ENCODE measurements around the gene BPIFB3. TPM values are rescaled to one million over a fixed set of nuclear protein-coding genes. Genes with fewer than 3 reads are reported as not detected.

The BPIFB3 gene
- total and polyA plus RNA-seq, 2 of the 13 experiments (the other 11 are each of a cell fraction or from before 2014, with no cell fraction given), result 0.09 TPM; not detected in 1

DNA sequence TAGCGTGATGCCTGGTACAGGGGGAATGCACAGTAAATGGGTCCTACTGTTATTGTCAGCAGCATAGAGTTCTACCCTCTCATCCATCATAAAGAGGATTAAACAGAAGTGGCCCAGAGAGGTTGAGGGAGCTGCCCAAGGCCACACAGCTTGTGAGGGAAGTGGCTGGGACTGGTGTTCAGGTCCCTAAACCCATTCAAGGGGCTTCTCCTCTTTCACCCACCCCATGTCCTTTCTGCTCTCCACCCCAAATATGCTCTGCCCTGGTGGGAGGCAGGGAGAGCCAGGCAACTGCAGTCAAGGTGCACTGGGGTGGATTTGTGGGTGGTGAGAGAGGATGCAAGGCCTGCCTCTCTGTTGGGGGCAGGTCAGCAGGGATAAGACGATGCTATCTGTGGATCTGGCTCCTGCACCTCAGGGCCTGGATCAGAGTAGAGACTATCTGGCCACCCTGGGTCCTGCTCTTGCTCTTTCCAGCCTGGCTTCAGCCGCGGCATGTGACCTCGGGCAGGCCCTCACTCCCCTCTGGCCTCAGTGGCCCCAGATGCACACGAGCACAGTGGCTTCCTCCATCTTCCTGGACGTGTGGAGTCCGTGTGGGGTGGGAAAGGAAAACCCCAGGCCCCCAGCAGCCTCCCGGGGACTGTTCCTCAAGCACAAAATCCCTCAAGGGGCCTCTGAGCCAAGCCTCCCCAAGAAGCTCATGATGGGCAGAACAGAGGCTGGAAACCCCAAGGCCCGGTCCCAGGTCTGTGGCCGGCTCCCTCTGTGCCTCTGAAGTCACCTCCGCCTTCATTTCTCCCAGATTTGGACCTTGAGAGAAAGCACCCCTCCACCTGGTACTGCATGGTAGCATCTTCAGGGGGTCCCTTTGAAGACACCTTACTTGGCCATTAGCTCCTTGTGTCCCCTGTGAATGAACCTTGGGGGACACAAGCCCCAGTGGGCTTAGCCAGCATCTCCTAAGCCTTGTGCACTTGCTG, 25.6 kb upstream of the BPIFB3 start (continued):
- TF ChIP-seq ZFAT (CRISPR knock-in tag; conservative IDR thresholded peaks at IDR 0.05) (no peak), ZNF431 (CRISPR knock-in tag; IDR thresholded peaks at IDR 0.05; ENCODE audit: borderline replicate concordance, low read depth) (no peak), RAD21 (CRISPR knock-in tag; IDR thresholded peaks at IDR 0.05) (0 out of 2 replicates have a peak, but pooled peaks have one; percentile 49), CCAR2 (optimal IDR thresholded peaks at IDR 0.05; ENCODE audit: low read depth, low read length) (no peak), ZNF570 (CRISPR knock-in tag; IDR thresholded peaks at IDR 0.05; ENCODE audit: borderline replicate concordance) (no peak), NRL (CRISPR knock-in tag; IDR thresholded peaks at IDR 0.05; ENCODE audit: borderline replicate concordance) (no peak), EED (CRISPR knock-in tag; IDR thresholded peaks at IDR 0.05) (no peak), ZNF510 (CRISPR knock-in tag; IDR thresholded peaks at IDR 0.05; ENCODE audit: low read depth) (no peak), ARID2 (CRISPR knock-in tag; IDR thresholded peaks at IDR 0.05; ENCODE audit: borderline replicate concordance) (0 out of 2 replicates have a peak, but pooled peaks have one; percentile 24), PHB2 (IDR thresholded peaks at IDR 0.05; ENCODE audit: partially characterized antibody) (no peak), ZNF773 (CRISPR knock-in tag; IDR thresholded peaks at IDR 0.05; ENCODE audit: borderline replicate concordance) (0 out of 2 replicates have a peak, but pooled peaks have one; percentile 33), KDM4B (CRISPR knock-in tag; IDR thresholded peaks at IDR 0.05) (no peak), ZNF780A (CRISPR knock-in tag; IDR thresholded peaks at IDR 0.05) (no peak)
- TF ChIP-seq, protein P1, sequence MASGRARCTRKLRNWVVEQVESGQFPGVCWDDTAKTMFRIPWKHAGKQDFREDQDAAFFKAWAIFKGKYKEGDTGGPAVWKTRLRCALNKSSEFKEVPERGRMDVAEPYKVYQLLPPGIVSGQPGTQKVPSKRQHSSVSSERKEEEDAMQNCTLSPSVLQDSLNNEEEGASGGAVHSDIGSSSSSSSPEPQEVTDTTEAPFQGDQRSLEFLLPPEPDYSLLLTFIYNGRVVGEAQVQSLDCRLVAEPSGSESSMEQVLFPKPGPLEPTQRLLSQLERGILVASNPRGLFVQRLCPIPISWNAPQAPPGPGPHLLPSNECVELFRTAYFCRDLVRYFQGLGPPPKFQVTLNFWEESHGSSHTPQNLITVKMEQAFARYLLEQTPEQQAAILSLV (CRISPR knock-in tag; IDR thresholded peaks at IDR 0.05; ENCODE audit: borderline replicate concordance), result no peak
- TF ChIP-seq, protein P2, sequence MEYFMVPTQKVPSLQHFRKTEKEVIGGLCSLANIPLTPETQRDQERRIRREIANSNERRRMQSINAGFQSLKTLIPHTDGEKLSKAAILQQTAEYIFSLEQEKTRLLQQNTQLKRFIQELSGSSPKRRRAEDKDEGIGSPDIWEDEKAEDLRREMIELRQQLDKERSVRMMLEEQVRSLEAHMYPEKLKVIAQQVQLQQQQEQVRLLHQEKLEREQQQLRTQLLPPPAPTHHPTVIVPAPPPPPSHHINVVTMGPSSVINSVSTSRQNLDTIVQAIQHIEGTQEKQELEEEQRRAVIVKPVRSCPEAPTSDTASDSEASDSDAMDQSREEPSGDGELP (IDR thresholded peaks at IDR 0.05; ENCODE audit: borderline replicate concordance, low read depth), result no peak
- TF ChIP-seq, protein P3, sequence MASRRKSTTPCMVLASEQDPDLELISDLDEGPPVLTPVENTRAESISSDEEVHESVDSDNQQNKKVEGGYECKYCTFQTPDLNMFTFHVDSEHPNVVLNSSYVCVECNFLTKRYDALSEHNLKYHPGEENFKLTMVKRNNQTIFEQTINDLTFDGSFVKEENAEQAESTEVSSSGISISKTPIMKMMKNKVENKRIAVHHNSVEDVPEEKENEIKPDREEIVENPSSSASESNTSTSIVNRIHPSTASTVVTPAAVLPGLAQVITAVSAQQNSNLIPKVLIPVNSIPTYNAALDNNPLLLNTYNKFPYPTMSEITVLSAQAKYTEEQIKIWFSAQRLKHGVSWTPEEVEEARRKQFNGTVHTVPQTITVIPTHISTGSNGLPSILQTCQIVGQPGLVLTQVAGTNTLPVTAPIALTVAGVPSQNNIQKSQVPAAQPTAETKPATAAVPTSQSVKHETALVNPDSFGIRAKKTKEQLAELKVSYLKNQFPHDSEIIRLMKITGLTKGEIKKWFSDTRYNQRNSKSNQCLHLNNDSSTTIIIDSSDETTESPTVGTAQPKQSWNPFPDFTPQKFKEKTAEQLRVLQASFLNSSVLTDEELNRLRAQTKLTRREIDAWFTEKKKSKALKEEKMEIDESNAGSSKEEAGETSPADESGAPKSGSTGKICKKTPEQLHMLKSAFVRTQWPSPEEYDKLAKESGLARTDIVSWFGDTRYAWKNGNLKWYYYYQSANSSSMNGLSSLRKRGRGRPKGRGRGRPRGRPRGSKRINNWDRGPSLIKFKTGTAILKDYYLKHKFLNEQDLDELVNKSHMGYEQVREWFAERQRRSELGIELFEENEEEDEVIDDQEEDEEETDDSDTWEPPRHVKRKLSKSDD (CRISPR knock-in tag; IDR thresholded peaks at IDR 0.05; ENCODE audit: low read depth), result no peak
- TF ChIP-seq, protein P4, sequence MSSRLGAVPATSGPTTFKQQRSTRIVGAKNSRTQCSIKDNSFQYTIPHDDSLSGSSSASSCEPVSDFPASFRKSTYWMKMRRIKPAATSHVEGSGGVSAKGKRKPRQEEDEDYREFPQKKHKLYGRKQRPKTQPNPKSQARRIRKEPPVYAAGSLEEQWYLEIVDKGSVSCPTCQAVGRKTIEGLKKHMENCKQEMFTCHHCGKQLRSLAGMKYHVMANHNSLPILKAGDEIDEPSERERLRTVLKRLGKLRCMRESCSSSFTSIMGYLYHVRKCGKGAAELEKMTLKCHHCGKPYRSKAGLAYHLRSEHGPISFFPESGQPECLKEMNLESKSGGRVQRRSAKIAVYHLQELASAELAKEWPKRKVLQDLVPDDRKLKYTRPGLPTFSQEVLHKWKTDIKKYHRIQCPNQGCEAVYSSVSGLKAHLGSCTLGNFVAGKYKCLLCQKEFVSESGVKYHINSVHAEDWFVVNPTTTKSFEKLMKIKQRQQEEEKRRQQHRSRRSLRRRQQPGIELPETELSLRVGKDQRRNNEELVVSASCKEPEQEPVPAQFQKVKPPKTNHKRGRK (CRISPR knock-in tag; IDR thresholded peaks at IDR 0.05), result no peak
- TF ChIP-seq, protein P5, sequence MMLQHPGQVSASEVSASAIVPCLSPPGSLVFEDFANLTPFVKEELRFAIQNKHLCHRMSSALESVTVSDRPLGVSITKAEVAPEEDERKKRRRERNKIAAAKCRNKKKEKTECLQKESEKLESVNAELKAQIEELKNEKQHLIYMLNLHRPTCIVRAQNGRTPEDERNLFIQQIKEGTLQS (CRISPR knock-in tag; IDR thresholded peaks at IDR 0.05), result no peak
- TF ChIP-seq, protein P6, sequence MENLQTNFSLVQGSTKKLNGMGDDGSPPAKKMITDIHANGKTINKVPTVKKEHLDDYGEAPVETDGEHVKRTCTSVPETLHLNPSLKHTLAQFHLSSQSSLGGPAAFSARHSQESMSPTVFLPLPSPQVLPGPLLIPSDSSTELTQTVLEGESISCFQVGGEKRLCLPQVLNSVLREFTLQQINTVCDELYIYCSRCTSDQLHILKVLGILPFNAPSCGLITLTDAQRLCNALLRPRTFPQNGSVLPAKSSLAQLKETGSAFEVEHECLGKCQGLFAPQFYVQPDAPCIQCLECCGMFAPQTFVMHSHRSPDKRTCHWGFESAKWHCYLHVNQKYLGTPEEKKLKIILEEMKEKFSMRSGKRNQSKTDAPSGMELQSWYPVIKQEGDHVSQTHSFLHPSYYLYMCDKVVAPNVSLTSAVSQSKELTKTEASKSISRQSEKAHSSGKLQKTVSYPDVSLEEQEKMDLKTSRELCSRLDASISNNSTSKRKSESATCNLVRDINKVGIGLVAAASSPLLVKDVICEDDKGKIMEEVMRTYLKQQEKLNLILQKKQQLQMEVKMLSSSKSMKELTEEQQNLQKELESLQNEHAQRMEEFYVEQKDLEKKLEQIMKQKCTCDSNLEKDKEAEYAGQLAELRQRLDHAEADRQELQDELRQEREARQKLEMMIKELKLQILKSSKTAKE (CRISPR knock-in tag; IDR thresholded peaks at IDR 0.05; ENCODE audit: borderline replicate concordance), result no peak
